Measurements from ENCODE around the gene RBMS3. TPM values are rescaled to one million over a fixed set of nuclear protein-coding genes. Genes with fewer than 3 reads are reported as not detected.
A peak's percentile ranks its signal among the peaks of the same experiment; 100 is the strongest.

RBMS3 gene
- total RNA-seq, 1 experiment from 2014 or later: 74.2 TPM

DNA sequence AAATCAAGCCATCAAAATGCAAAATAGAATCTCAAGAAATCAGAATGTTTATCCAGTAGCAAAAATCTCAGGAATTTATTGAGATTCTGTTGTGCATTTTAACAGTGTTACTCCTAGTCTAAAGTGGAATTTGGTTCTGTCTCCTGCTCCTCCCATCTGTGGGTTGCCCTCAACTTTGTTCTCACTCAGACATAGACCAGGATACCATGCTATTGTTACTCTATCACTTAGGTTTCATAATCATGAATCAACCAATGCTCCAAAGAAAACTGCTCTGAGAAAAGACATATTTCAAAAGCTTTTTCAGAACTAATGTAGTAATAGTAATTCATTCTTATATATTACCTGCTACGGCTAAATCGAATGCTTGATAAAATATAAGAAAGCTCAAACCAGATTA lies 274.7 kb downstream of the RBMS3 start:
- intact Hi-C loops (cut with micrococcal nuclease): no loop called here
- H3K4me1 Mint-ChIP-seq (ENCODE audit: insufficient read depth, unreplicated experiment): peaks cover 6% of the 10 kb centered on the region
- BruUV-seq (replicated peaks): no TSS peak
- H3K9me3 Mint-ChIP-seq (ENCODE audit: unreplicated experiment): no peaks in the 10 kb centered on the region
- DNase-seq (ENCODE audit: unreplicated experiment): peak; percentile 8
- peaks cover 10% of the 10 kb centered on the region for H3K36me3 Mint-ChIP-seq (ENCODE audit: insufficient read depth, unreplicated experiment)
- no peaks in the 10 kb centered on the region for H3K27me3 Mint-ChIP-seq (ENCODE audit: insufficient read depth, unreplicated experiment)
- no peak overlapping the region for H3K4me3 Mint-ChIP-seq (ENCODE audit: unreplicated experiment)
- H3K27ac Mint-ChIP-seq (ENCODE audit: low read depth, unreplicated experiment): no peak overlapping the region
- no peak for TF ChIP-seq CTCF (IDR thresholded peaks at IDR 0.05; ENCODE audit: unreplicated experiment)
- ChIA-PET CTCF (interaction anchor here (0.6 kb wide), 1 partner anchor 219 kb away, joined by 5 read pairs; no protein-coding TSS in a partner anchor), POLR2A (no interaction called here)

DNA sequence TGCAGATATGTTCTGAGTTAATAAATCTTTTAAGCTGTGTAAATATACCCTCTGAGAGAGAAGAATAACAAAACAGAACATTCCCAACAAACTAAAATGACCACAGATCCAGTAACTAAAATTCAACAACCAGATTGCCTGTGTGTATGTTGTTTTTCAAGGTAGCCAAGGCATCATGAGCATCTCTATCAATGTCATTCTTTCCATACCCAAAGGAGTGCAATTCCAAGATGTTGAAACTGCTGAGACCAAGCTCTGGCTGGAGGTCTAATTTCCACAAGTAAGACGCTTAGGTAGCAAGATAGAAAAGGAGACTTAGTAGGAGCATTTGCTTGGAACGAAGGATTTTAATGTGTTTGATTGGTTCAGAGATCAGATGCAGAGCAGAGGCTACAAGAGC lies 276.3 kb downstream of the RBMS3 start:
- POLR2A ChIA-PET: interaction anchor here (1.7 kb wide), 1 partner anchor 9 kb away, joined by 5 read pairs; no protein-coding TSS in a partner anchor
- Mint-ChIP-seq H3K36me3 (ENCODE audit: insufficient read depth, unreplicated experiment) (peaks cover 10% of the 10 kb centered on the region), H3K27me3 (ENCODE audit: insufficient read depth, unreplicated experiment) (no peaks in the 10 kb centered on the region), H3K9me3 (ENCODE audit: unreplicated experiment) (no peaks in the 10 kb centered on the region), H3K4me1 (ENCODE audit: insufficient read depth, unreplicated experiment) (peaks cover 6% of the 10 kb centered on the region), H3K4me3 (ENCODE audit: unreplicated experiment) (no peak overlapping the region), H3K27ac (ENCODE audit: low read depth, unreplicated experiment) (no peak overlapping the region)
- CTCF ChIA-PET: no interaction called here
- BruUV-seq (replicated peaks): no TSS peak
- intact Hi-C loops (cut with micrococcal nuclease): no loop called here
- no peak for TF ChIP-seq CTCF (IDR thresholded peaks at IDR 0.05; ENCODE audit: unreplicated experiment)
- no peak for DNase-seq (ENCODE audit: unreplicated experiment)

GRCh38 chr3:29557825-29558224 lies 277.0 kb downstream of the RBMS3 start:
- no peak overlapping the region for H3K27ac Mint-ChIP-seq (ENCODE audit: low read depth, unreplicated experiment)
- H3K36me3 Mint-ChIP-seq (ENCODE audit: insufficient read depth, unreplicated experiment): peaks cover 10% of the 10 kb centered on the region
- H3K27me3 Mint-ChIP-seq (ENCODE audit: insufficient read depth, unreplicated experiment): no peaks in the 10 kb centered on the region
- POLR2A ChIA-PET: interaction anchor here (1.7 kb wide), 1 partner anchor 9 kb away, joined by 5 read pairs; no protein-coding TSS in a partner anchor
- no peak for DNase-seq (ENCODE audit: unreplicated experiment)
- CTCF ChIA-PET: no interaction called here
- no TSS peak for BruUV-seq (replicated peaks)
- peaks cover 6% of the 10 kb centered on the region for H3K4me1 Mint-ChIP-seq (ENCODE audit: insufficient read depth, unreplicated experiment)
- no peak overlapping the region for H3K4me3 Mint-ChIP-seq (ENCODE audit: unreplicated experiment)
- TF ChIP-seq CTCF (IDR thresholded peaks at IDR 0.05; ENCODE audit: unreplicated experiment): no peak
- H3K9me3 Mint-ChIP-seq (ENCODE audit: unreplicated experiment): no peaks in the 10 kb centered on the region
- intact Hi-C loops (cut with micrococcal nuclease): no loop called here

DNA sequence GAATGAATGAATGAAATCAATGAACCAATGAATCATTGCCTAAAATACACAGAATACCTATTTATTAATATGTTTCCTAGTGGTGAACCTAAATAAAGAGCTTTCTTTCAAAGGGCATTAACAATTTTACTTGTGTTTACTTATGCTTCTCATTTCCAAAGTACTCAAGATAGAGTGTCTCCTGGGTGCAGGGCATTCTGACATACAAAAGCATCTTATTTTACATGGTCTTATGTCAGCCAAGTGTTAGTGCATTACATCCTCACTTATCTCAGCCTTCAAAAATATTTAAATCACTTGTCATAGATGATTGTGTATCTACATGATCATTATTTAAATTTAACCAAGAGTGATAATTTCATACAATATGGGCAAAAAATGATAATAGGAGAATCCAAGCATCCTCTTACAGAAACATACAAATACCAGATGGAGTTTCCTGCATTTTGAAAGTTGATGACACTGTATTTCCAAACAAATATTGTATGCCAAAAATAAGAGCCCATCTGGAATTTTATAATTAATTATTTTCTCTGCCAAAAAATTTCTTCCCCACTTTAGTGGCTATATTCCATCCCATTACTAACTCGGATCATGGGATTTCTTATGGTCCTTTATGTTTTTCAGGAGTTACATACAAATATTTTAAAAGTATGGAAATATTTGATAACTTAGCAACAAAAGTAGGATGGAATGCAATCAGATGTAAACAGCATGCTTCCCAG lies 279.0 kb downstream of the RBMS3 start:
- H3K36me3 Mint-ChIP-seq (ENCODE audit: insufficient read depth, unreplicated experiment): peaks cover 10% of the 10 kb centered on the region
- TF ChIP-seq CTCF (IDR thresholded peaks at IDR 0.05; ENCODE audit: unreplicated experiment): no peak
- ChIA-PET CTCF (interaction anchor here (0.6 kb wide), 1 partner anchor 213 kb away, joined by 3 read pairs; no protein-coding TSS in a partner anchor), POLR2A (interaction anchor here (1.2 kb wide), 1 partner anchor 12 kb away, joined by 4 read pairs; no protein-coding TSS in a partner anchor)
- H3K27me3 Mint-ChIP-seq (ENCODE audit: insufficient read depth, unreplicated experiment): no peaks in the 10 kb centered on the region
- no TSS peak for BruUV-seq (replicated peaks)
- no peaks in the 10 kb centered on the region for H3K9me3 Mint-ChIP-seq (ENCODE audit: unreplicated experiment)
- DNase-seq (ENCODE audit: unreplicated experiment): no peak
- no peak overlapping the region for H3K27ac Mint-ChIP-seq (ENCODE audit: low read depth, unreplicated experiment)
- intact Hi-C loops (cut with micrococcal nuclease): no loop called here
- H3K4me3 Mint-ChIP-seq (ENCODE audit: unreplicated experiment): no peak overlapping the region
- H3K4me1 Mint-ChIP-seq (ENCODE audit: insufficient read depth, unreplicated experiment): no peaks in the 10 kb centered on the region

All from MCF 10A (cell line).